ENCODE data around the gene FAM124A. TPM values are rescaled to one million over a fixed set of nuclear protein-coding genes. Genes with fewer than 3 reads are reported as not detected.

The FAM124A gene
- total RNA-seq, 2 experiments from 2014 or later: 0.44 TPM; not detected in 1

DNA sequence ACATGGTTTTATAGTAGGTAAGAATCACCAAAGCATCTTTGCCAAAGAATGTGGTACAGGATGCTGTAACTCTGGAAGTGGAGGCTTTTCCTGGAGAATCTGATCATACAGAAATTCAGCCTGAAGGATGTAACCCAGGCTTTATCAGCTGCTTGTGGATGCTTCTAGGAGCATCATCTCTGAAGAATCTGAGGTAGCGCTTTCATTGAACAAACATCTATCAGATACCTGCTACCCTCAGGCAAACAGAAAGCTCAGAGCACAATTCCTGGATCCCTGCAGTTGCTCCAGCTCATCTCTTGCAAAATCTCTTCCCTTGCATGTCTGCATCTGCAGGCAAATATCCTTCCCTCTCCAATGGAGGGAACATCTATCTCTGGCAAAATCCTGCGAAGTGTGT is 9.3 kb downstream of the FAM124A start:
- CTCF ChIA-PET (ENCODE audit: unreplicated experiment): no interaction called here

DNA sequence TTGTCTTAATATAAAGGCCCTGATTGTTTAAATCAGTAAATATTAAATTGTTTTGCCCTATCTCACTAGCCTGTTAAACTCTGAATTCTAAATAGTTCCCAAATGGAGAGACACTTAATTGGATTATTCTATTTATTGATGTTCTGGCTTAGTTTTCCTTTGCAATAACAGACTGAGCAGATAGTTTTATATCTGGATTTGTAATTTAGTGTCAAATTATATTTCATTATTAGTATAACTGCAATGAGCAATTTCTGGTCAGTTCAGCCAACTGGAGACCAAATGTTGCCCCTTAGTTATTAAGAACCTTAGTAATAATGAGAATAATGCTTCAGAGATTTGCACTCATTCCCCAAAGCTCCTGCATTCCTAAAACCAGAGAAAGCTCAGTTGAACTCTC is 10.1 kb downstream of the FAM124A start:
- Histone ChIP-seq H3K9me2 (ENCODE audit: insufficient read depth, low read length) (no peaks in the 10 kb centered on the region), H3K9me3 (ENCODE audit: low read length) (no peaks in the 10 kb centered on the region), H3K4me3 (ENCODE audit: low read depth, low read length, poor library complexity, severe bottlenecking) (no peak overlapping the region), H3K36me3 (ENCODE audit: insufficient read depth, low read length) (no peaks in the 10 kb centered on the region), H2AFZ (ENCODE audit: low read length) (no peak overlapping the region), H3K4me2 (ENCODE audit: low read length) (no peak overlapping the region), H3K4me1 (ENCODE audit: insufficient read depth, low read length, poor library complexity, severe bottlenecking) (peaks cover 28% of the 10 kb centered on the region), H4K20me1 (ENCODE audit: insufficient read depth, low read length) (no peaks in the 10 kb centered on the region), H3K27ac (ENCODE audit: low read depth, low read length, poor library complexity, severe bottlenecking) (no peak overlapping the region), H3K79me2 (ENCODE audit: insufficient read depth, low read depth, low read length) (no peaks in the 10 kb centered on the region)
- POLR2A ChIA-PET: no interaction called here
- no peak for DNase-seq (ENCODE audit: low spot score)
- no TSS peak for BruUV-seq (replicated peaks)
- intact Hi-C loops (cut with micrococcal nuclease; ENCODE audit: unreplicated experiment): no loop called here
- CTCF ChIA-PET (ENCODE audit: unreplicated experiment): no interaction called here
- TF ChIP-seq CTCF (conservative IDR thresholded peaks at IDR 0.05; ENCODE audit: low read length): no peak
- TF ChIP-seq EZH2phosphoT487 (IDR thresholded peaks at IDR 0.05; ENCODE audit: borderline replicate concordance, low read depth, low read length): no peak

More for the DNA sequence above, 9.3 kb downstream of the FAM124A start:
- peaks cover 22% of the 10 kb centered on the region for H3K4me1 ChIP-seq (ENCODE audit: insufficient read depth, low read length, poor library complexity, severe bottlenecking)
- BruUV-seq (replicated peaks): no TSS peak
- H3K9me2 ChIP-seq (ENCODE audit: insufficient read depth, low read length): no peaks in the 10 kb centered on the region
- H3K36me3 ChIP-seq (ENCODE audit: insufficient read depth, low read length): no peaks in the 10 kb centered on the region
- no peak for DNase-seq (ENCODE audit: low spot score)
- POLR2A ChIA-PET: no interaction called here
- no peak overlapping the region for H3K4me3 ChIP-seq (ENCODE audit: low read depth, low read length, poor library complexity, severe bottlenecking)
- no peaks in the 10 kb centered on the region for H4K20me1 ChIP-seq (ENCODE audit: insufficient read depth, low read length)
- no peak overlapping the region for H3K27ac ChIP-seq (ENCODE audit: low read depth, low read length, poor library complexity, severe bottlenecking)
- no peak overlapping the region for H3K4me2 ChIP-seq (ENCODE audit: low read length)
- intact Hi-C loops (cut with micrococcal nuclease; ENCODE audit: unreplicated experiment): no loop called here
- no peak for TF ChIP-seq EZH2phosphoT487 (IDR thresholded peaks at IDR 0.05; ENCODE audit: borderline replicate concordance, low read depth, low read length)
- TF ChIP-seq CTCF (conservative IDR thresholded peaks at IDR 0.05; ENCODE audit: low read length): no peak
- no peak overlapping the region for H2AFZ ChIP-seq (ENCODE audit: low read length)
- H3K79me2 ChIP-seq (ENCODE audit: insufficient read depth, low read depth, low read length): no peaks in the 10 kb centered on the region
- H3K9me3 ChIP-seq (ENCODE audit: low read length): no peaks in the 10 kb centered on the region

DNA sequence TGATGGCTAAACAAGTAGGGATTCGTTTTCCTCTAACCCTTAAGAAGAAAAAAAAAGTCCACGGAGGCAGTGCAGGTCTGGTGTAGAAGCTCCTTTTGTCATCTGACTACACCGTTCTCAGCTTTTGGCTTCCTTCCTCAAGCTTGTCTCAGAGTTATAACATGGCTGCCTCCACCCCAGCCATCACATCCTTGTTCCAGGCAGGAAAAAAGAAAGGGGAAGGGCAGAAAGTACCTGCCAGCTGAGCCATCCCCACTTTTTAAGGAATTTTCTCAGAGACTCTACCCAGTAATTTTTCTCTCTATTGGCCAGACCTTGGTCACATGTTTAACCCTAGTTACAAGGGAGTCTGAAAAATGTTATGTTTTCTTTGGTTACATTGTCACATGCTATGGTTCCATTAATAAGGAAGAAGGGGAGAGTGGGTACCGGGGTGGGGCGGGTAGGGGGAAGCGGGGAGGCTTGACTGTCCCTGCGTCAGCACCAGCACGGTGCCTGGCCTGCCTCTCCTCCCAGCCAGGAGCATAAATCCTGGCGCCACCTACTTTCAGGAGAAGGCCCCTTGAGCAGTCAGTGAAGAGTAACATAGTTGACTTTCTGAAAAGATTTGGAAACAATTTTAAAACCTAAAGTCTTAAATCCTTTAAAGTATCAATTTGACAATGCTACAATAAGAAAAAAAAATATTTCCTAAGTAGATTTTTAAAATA is 11.1 kb downstream of the FAM124A start:
- Histone ChIP-seq H3K27ac (ENCODE audit: low read depth, low read length, poor library complexity, severe bottlenecking) (no peak overlapping the region), H3K36me3 (ENCODE audit: insufficient read depth, low read length) (no peaks in the 10 kb centered on the region), H3K4me3 (ENCODE audit: low read depth, low read length, poor library complexity, severe bottlenecking) (no peak overlapping the region), H2AFZ (ENCODE audit: low read length) (no peak overlapping the region), H3K9me2 (ENCODE audit: insufficient read depth, low read length) (no peaks in the 10 kb centered on the region), H3K4me1 (ENCODE audit: insufficient read depth, low read length, poor library complexity, severe bottlenecking) (peaks cover 37% of the 10 kb centered on the region), H3K9me3 (ENCODE audit: low read length) (no peaks in the 10 kb centered on the region), H3K79me2 (ENCODE audit: insufficient read depth, low read depth, low read length) (no peaks in the 10 kb centered on the region), H3K4me2 (ENCODE audit: low read length) (no peak overlapping the region), H4K20me1 (ENCODE audit: insufficient read depth, low read length) (no peaks in the 10 kb centered on the region)
- BruUV-seq (replicated peaks): no TSS peak
- DNase-seq (ENCODE audit: low spot score): no peak
- intact Hi-C loops (cut with micrococcal nuclease; ENCODE audit: unreplicated experiment): no loop called here
- POLR2A ChIA-PET: no interaction called here
- CTCF ChIA-PET (ENCODE audit: unreplicated experiment): no interaction called here
- TF ChIP-seq CTCF (conservative IDR thresholded peaks at IDR 0.05; ENCODE audit: low read length): no peak
- TF ChIP-seq EZH2phosphoT487 (IDR thresholded peaks at IDR 0.05; ENCODE audit: borderline replicate concordance, low read depth, low read length): no peak

Measured in OCI-LY7 (cell line).